Dedifferentiated amniotic fluid mesenchymal stem cell (primary cell): ENCODE results near the gene CD101.

Experiments used
- DNase-seq: peaks from one replicate; pipeline ENCODE4 v3.0.0-alpha.2; 2016; ENCODE audit errors: extremely low spot score

The CD101 gene

GRCh38 chr1:116986421-116987255, 14.9 kb upstream of the CD101 start:
- no peak for DNase-seq

- no peak for DNase-seq
Measured at GRCh38 chr1:116987256-116987555, 14.4 kb upstream of the CD101 start.

GRCh38 chr1:116988248-116988647, 13.3 kb upstream of the CD101 start:
- DNase-seq = no peak

GRCh38 chr1:116988908-116989307, 12.7 kb upstream of the CD101 start:
- DNase-seq = no peak

- DNase-seq = no peak
Measured at GRCh38 chr1:116989835-116990234, 11.7 kb upstream of the CD101 start.

- DNase-seq = no peak
Measured at GRCh38 chr1:116990612-116991151, 10.9 kb upstream of the CD101 start.

GRCh38 chr1:116991171-116991845, 10.3 kb upstream of the CD101 start:
- DNase-seq = no peak

- DNase-seq = no peak
Measured at GRCh38 chr1:116991918-116992317, 9.6 kb upstream of the CD101 start.

GRCh38 chr1:116993286-116993685, 8.3 kb upstream of the CD101 start:
- no peak for DNase-seq

GRCh38 chr1:116994411-116994810, 7.1 kb upstream of the CD101 start:
- no peak for DNase-seq

- DNase-seq = no peak
Measured at GRCh38 chr1:116997066-116997465, 4.5 kb upstream of the CD101 start.

GRCh38 chr1:116997636-116998035, 3.9 kb upstream of the CD101 start:
- no peak for DNase-seq

GRCh38 chr1:116999596-116999995, 2.0 kb upstream of the CD101 start:
- DNase-seq = no peak

GRCh38 chr1:117000142-117000541, 1.4 kb upstream of the CD101 start:
- no peak for DNase-seq

- DNase-seq = no peak
Measured at GRCh38 chr1:117003223-117003875, 1.8 kb downstream of the CD101 start.

- DNase-seq = no peak
Measured at GRCh38 chr1:117007719-117008013, 6.1 kb downstream of the CD101 start.

- no peak for DNase-seq
Measured at GRCh38 chr1:117008656-117009055, 7.1 kb downstream of the CD101 start.

- DNase-seq = no peak
Measured at GRCh38 chr1:117009132-117009531, 7.6 kb downstream of the CD101 start.

GRCh38 chr1:117010310-117010969, 8.9 kb downstream of the CD101 start:
- DNase-seq = no peak

- no peak for DNase-seq
Measured at GRCh38 chr1:117011334-117011733, 9.8 kb downstream of the CD101 start.

- DNase-seq = no peak
Measured at GRCh38 chr1:117013309-117013858, 11.8 kb downstream of the CD101 start.

- DNase-seq = no peak
Measured at GRCh38 chr1:117014209-117014608, 12.6 kb downstream of the CD101 start.
